GM18526 (cell line): ENCODE data around the gene TPCN1.

Experiments used
- POLR2A ChIP-seq: IDR thresholded peaks from 3 replicates; pipeline ENCODE4 v1.6.1; 2011; ENCODE audit not compliant: insufficient read length; ENCODE audit errors: extremely low read depth

TPCN1 gene

DNA sequence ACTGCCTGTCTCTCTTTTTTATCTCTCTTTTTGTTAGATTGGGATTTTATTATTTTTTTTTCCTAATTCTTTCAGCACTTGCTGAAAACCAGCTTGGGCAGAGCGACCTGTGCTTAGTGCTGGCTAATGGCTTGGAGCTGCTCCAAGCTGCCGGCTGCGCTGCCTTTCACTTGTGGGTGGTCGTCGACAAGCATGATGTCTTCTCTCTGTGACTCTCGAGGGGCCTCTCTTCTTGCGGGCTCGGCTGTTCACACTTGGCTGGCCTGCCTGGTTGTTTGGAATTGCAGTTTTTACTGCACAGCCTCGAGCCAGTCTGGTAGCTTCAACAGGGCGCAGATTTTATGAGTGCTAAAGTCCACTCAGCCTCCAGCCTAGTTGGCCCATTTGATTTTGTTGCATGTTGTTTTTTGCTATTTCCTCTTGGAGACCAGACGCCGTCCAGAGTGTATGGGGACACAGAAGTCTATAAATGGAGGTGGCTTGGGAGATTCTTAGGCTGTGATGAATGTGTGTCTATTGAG is 18.6 kb downstream of the TPCN1 start:
- no peak for TF ChIP-seq POLR2A

DNA sequence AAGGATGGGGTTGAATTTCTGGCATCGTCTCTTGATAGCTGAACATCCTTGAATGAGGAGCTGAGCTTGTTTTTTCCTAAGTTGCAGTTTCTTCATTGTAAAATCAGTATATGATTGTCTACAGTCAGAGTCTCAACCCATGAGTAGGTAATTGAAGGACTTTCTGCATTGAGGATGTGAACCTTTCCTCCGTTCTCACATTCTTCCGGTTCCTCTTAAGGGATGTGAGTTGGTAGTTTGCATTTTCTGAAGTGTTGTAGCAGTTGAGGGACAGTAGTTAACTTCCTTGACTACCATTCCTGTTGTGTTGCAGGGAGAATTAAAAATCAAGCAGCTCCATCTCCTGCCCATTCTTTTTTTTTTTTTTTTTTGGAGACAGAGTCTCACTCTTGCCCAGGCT is 19.1 kb downstream of the TPCN1 start:
- no peak for TF ChIP-seq POLR2A

DNA sequence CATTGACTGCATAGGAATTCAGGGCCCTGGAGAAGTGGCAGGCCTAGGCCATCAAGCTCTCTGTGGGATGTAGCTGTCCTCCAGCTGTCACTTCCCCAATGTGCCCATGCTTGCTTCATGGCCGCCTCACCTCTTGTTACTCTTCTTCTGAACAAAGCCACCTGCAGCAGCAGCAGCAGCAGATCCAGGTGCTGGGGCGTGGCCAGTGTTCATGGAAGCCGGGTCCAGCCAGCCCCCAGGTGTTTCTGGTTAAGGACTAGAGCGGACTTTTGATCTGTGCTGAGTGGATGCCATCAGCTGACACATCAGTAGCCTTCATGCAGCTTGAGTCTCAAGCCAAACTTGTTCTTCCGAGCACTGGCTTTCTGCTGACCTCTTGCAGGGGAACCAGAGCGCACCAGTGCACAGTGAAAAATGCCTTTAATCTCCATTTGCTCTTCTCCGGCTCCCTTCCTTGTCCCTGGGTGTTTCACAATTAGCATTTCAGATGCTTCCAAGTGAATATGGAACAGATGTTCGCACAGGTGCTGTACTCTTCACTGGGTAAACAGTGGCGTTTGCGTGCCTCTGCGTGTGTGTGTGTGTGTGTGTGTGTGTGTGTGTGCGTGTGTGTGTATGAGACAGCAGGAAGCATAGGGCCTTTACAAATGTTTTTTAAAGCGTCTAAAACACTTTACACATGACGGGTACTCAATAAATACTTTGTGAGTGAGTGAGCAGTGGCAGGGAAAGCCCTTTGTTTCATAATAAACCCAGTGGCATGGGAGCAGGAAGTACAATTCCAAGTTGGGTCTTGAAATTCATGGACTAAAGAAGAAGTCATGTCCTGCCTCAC is 20.1 kb downstream of the TPCN1 start:
- no peak for TF ChIP-seq POLR2A

DNA sequence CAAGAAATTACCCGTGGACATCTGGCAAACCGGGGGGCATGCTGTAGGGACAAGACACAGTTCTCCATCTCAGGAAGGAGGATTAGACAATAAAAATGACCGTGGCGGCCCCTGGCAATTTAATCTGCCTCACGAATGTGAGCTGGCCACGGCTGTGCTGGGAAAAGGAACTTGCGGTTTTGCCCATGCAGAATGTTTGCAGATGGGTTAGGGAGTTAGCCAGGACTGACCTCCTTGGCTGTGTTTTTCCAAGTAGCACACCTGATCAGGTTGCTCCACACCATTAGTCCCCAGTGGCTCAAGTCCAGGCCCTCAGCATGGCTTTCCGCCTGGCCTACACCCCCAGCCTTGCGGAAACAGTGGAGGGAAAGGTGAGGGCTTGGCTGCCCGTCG is 20.8 kb downstream of the TPCN1 start:
- TF ChIP-seq POLR2A, result no peak

GRCh38 chr12:113242560-113242959 is 21.3 kb downstream of the TPCN1 start:
- no peak for TF ChIP-seq POLR2A

DNA sequence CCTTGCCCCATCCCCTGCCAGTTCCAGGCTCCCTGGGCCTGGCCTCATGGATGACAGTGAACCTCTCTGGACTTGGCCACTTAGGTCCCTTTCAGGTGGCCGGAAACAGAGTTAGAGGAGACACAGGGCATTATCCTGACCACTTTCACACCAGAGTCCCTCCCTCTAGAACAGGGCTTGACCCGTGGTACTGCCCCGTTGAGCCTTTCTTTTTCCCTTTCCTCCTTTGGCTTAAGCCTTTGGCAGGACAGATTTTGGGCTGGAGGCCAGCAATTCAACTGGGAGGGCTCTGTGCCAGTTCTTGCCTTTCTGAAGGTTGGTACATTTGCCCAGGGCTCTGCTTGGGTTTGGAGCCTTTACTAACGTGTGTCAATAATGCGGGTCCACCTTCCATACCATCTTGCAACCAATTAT is 22.8 kb downstream of the TPCN1 start:
- no peak for TF ChIP-seq POLR2A

DNA sequence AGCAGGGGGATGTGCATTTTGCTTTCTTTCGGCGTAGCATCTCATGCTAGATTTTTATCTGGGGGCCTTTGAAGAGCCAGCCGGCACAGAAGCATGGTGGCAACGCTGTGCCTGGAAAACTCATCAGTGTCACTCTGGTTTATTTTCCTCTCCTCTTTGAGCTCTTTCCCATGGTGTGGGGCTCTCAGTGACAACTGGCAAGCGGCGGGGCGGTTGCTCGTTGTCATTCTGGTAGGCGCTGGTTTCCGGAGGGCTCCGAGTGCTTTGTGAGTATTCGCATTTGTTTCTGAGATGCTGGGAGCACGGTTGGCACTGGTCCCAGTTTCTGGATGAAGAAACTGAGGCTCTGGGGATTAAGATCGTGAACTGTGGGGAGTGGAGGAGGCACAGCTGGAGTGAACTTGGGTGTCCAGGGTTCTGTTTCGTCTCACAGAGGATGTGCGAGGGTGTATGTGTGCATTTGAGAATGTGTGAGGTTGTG is 23.3 kb downstream of the TPCN1 start:
- no peak for TF ChIP-seq POLR2A

DNA sequence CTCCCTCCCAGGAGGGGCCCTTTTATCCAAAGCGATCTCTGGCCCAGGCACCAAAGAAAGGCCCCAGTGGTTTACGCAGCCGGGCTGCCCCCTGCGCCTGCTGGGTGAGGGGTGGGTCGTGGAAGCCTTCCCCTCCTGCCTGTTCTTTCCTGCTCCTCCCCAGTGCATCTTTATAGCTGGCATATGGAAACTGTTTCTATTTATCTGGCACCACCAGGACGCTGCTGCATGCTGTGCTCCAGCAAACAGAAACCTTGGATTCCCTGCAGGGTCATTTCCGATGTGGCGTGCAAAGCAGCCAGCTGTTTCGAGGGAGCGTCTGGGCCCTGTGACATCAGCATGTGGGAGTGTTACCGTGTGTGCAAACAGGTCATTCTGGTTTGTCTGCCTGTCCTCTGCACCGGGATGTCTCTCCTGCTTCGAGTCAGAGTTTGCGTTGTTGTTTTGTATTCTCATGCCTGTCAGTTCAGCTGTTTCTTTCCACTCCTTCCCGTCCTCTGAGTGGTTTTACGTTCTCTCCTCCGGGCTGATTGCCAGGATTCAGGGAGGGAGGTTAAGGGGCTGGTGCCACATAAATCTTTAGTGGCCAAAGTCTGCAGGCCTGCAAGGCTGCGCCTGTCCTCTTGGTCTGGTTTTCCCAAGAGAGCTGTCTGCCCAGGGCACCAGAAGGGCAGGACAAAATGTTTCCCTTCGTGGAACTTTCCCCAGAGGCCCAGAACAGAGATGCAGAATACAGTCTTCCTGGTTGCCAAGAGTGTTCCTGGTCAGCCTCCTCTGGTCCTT is 24.6 kb downstream of the TPCN1 start:
- TF ChIP-seq POLR2A, result no peak

DNA sequence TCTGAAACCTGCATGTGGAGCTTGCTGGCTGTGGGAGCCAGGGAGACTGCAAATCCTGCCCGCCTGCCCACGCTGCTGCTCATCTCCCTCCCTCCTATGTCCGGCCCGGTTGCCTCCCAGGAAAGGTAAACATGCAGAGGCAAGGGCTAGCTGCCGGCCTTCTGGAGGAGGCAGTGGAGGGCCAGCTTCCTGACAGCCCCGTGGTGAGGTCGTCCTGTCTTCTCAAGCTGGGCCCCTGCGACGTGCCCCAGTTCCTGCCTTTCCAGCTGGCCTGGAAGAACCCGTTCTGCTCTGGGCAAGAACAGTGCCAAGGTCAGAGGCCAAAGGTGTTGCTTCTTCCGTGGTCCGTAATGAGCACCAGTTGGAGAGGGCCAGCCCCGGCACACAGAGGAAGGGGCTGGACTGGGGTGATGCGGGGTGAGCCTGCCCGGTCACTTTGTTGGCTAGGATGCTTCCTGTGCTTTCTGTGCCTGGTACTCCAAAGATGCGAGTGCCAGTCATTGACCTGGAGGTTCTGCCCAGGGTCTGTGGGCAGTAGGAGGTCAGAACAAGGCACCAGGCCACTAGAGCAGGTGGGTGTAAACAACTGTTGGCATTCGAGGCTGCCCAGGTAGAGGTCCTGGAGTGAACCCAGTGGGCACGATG is 25.3 kb downstream of the TPCN1 start:
- TF ChIP-seq POLR2A, result no peak

GRCh38 chr12:113247123-113248050 is 26.1 kb downstream of the TPCN1 start:
- TF ChIP-seq POLR2A, result no peak

DNA sequence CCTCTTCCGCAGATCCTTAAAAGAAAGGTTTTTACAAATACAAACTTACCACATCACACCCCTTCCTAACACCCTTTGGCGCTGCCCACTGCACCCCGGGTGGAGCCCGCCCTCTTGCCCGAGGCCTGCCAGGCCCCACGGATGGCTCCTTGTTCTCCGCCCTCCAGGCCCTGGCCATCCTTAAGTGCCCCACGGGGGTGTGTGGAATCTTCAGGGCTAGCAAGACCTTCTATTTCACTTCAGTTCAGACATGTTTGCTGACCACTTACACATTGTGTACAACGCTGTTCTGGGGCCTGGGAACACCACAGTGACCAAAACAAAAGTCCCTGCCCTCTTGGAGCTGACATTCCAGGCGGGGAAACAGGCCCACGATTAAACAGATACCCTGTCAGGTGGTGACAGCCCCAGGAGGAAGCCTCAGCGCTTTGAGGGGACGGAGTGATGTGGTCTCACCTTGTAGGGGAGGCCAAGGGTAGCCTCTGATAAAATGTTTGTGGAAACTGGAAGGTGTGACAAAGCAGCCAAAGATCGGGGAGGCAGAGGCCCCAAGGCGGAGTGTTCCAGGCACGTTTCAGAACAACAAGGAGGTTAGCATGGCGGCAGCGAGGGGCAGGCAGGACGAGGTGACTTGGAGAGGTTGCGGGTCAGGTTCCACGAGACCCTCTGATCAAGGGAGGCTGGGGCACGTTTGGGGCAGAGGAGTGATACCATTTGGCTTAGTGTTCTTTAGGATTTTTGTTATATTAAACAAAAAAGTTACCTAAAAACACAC is 27.0 kb downstream of the TPCN1 start:
- TF ChIP-seq POLR2A, result no peak

- no peak for TF ChIP-seq POLR2A
These were observed 27.7 kb downstream of the TPCN1 start for GRCh38 chr12:113248842-113249435.

DNA sequence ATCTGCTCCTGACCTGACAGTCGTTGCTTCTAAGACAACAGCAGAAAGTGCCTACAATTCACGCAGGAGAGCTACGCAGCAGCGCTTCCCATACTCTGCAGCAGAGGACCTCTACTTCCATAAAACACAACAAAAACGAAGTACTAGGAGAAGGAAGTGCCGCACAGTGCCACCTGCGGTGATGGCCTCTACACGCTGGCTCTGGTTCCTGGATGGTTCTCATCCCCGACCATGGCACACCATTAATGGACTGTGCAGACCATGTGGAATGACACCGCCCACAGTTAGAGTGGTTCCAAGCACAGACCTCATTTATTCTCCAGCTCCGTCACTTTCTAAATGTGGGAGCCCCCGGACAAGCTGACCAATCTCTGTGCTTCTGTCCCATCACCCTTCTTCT is 28.3 kb downstream of the TPCN1 start:
- TF ChIP-seq POLR2A, result no peak
